ENCODE measurements around the gene SMCO2. TPM values are rescaled to one million over a fixed set of nuclear protein-coding genes. Genes with fewer than 3 reads are reported as not detected.

The SMCO2 gene
- total RNA-seq, 1 donor = not detected

- TF ChIP-seq CTCF (IDR thresholded peaks at IDR 0.05; ENCODE audit: insufficient read depth, low read length) = no peak
- peak overlapping the region; percentile 84 for H3K4me3 ChIP-seq (ENCODE audit: low read depth, low read length)
- DNase-seq (ENCODE audit: low read depth) = no peak
Measured at GRCh38 chr12:27524494-27524835, 77.9 kb downstream of the SMCO2 start.

- peak; percentile 85 for DNase-seq (ENCODE audit: low read depth)
- TF ChIP-seq CTCF (IDR thresholded peaks at IDR 0.05; ENCODE audit: insufficient read depth, low read length) = peak; percentile 15
- peak overlapping the region; percentile 84 for H3K4me3 ChIP-seq (ENCODE audit: low read depth, low read length)
Measured at GRCh38 chr12:27524839-27525753, 78.6 kb downstream of the SMCO2 start.

- no peak for DNase-seq (ENCODE audit: low read depth)
- H3K4me3 ChIP-seq (ENCODE audit: low read depth, low read length) = no peak overlapping the region
- TF ChIP-seq CTCF (IDR thresholded peaks at IDR 0.05; ENCODE audit: insufficient read depth, low read length) = no peak
Measured at GRCh38 chr12:27527512-27527911, 81.0 kb downstream of the SMCO2 start.

- no peak for TF ChIP-seq CTCF (IDR thresholded peaks at IDR 0.05; ENCODE audit: insufficient read depth, low read length)
- no peak overlapping the region for H3K4me3 ChIP-seq (ENCODE audit: low read depth, low read length)
- no peak for DNase-seq (ENCODE audit: low read depth)
Measured at GRCh38 chr12:27528788-27529187, 82.3 kb downstream of the SMCO2 start.

- TF ChIP-seq CTCF (IDR thresholded peaks at IDR 0.05; ENCODE audit: insufficient read depth, low read length) = no peak
- no peak overlapping the region for H3K4me3 ChIP-seq (ENCODE audit: low read depth, low read length)
- no peak for DNase-seq (ENCODE audit: low read depth)
Measured at GRCh38 chr12:27530157-27530922, 83.8 kb downstream of the SMCO2 start.

GRCh38 chr12:27531896-27532295 lies 85.4 kb downstream of the SMCO2 start:
- no peak for DNase-seq (ENCODE audit: low read depth)
- no peak for TF ChIP-seq CTCF (IDR thresholded peaks at IDR 0.05; ENCODE audit: insufficient read depth, low read length)
- H3K4me3 ChIP-seq (ENCODE audit: low read depth, low read length) = no peak overlapping the region

All from fibroblast of the aortic adventitia (primary cell).